OCI-LY3 (cell line): ENCODE results near the gene SDK1.

ENCODE experiments used
- CTCF ChIP-seq: fragments of 200-600, 300-600 bp; sonication (generic); IDR thresholded peaks from 2 replicates; pipeline ENCODE4 v1.5.1; 2014; ENCODE audit warnings: antibody characterized with exemption, low read length, low read depth
- EZH2phosphoT487 ChIP-seq: fragments of 200-600 bp; shearing (Covaris generic); IDR thresholded peaks from 2 replicates; pipeline ENCODE4 v1.6.1; 2018; ENCODE audit warnings: antibody characterized with exemption, mixed run types, low read depth

GRCh38 chr7:4021413-4021812 is 720.4 kb downstream of the SDK1 start:
- TF ChIP-seq CTCF (no peak), EZH2phosphoT487 (no peak)
